GM21786 (cell line): Measurements from ENCODE around the gene RNF13.
A peak's percentile ranks its signal among the peaks of the same experiment; 100 is the strongest.
"Not testable (repeated sequence)": the region's sequence is repeated elsewhere in the genome, so short reads cannot be mapped to it uniquely, and the experiment has no call there.

Experiments
- ATAC-seq: cut with Tn5 transposase; IDR thresholded peaks from one replicate; pipeline ENCODE4 v1.9.1; 2021; ENCODE audit not compliant: unreplicated experiment

Gene RNF13

DNA sequence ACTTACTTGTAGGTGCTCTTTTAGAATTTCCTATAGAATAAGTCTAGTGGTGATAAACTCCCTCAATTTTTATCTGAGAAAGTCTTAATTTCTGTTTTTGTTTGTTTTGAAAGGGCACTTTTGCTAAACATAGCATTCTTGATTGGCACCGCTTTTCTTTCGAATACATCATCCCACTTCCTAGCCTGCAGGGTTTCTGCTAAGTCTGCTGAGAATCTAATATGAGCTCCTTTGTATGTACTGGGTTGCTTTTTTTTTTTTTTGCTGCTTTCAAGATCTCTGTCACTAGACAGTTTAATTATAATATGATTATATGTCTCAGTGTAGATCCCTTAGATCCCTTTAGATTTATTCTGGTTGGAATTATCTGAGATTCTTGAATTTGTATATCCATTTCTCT lies 136.2 kb downstream of the RNF13 start:
- ATAC-seq, result no peak

DNA sequence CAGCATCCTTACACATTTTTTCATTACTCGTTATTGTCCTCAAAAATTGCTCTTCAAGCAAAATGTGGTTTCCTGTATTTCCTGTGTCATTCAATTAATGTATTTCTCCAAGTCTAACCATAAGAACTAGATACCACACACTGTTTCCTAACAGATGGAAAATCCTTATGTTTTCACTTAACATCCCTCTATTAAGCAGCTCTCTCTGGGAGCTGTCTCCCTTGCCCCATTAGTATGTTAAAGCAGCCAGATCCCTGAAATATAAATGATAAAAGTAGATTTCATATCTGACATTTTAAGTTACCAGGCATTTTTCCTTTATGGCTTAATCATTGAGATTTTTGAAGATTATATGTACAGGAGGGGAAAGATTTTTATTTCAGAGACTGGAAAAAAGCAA lies 141.8 kb downstream of the RNF13 start:
- ATAC-seq, result no peak

DNA sequence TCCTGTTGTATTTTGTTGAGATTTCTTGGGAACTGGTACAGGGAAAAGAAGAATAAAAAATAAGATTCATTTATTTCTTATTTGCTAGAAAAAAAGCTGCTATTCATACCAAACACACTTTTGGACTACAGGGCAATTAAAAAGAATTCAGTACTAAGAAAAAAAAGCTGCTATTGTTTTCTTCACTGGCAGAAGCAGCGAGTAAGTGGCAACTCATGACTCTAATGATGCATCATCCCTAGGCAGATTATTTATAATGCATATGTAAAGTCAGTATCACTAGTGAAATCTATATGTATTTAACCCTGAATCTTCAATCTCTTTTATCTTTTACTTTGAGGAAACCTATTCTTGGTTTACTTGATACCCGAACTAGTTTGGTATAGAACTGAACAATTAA lies 142.4 kb downstream of the RNF13 start:
- no peak for ATAC-seq

DNA sequence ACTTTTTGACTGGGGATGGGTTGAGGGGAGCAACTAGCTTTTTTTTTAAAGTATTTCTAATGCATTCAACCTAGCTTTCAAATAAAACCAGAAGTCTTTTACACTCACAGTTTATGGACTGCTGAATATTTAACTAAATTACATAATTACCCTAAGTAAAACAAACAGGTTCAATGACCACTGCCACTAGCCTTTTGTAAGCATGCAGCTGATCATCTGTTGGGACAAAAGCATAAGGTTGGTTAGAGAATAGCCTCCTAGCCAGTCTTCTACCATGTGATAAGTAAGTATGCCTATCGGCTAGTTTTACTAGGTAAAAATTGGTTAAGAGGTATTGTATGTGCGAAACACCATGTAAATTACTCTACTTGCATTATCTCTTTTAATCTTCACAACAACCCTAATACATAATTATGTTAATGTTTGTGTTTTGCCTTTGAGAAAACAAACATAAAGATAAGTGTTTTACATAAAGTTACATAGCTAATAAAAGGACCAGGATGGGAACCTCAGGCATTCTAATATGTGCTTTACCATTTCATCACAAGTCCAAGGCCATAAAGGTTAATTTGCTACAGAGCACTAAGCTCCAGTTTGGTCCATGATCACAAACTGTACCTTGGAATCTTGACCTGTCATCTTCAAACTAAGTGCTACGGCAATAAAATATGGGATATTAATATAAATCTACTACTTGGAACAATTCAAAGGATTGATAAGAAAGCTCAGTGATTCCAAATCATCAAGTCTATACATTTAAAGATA lies 144.5 kb downstream of the RNF13 start:
- ATAC-seq, result no peak

DNA sequence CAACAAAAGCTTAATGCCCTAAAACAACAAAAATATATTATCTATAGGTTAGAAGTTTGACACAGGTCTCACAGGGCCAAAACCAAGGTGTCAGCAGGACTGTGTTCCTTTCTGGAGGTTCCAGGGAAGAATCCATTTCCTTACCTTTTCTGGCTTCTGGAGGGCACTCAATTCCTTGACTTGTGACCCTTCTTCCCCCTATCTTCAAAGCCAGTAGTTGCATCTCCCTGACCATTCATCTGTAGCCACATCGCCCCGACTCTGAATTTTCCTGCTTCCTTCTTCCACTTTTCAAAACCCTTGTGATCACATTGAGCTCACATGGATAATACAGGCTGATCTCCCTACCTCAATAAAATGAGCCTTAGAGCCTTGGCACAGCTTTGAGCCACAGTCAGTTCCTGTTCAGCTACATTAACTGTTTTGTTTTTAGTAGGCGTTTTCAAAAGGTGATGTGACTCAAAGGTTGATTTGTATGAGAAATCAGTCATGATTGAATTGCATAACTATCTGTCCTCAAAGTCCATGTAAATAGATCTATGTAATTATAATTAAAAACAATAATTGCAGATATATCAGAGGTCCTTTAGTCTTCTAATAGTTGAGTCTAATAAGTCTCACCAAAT lies 145.3 kb downstream of the RNF13 start:
- no peak for ATAC-seq

DNA sequence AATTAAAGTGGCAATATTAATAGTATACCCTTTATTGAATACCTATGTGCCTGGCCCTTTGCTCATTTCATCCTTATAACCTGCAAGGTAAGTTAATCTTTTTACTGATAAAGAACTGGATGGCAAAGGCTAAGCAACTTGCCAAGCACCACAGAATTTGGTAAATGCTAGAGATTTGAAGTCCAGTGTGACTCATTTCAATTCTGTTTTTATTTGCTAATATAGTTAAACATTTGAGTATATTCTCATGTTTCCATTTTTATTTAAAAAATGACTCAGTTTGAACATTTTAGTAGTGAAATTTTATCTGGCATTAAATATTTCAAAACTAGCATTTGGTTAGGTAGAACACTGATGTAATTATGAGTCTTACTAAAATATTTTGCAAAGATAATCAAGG lies 146.4 kb downstream of the RNF13 start:
- no peak for ATAC-seq

DNA sequence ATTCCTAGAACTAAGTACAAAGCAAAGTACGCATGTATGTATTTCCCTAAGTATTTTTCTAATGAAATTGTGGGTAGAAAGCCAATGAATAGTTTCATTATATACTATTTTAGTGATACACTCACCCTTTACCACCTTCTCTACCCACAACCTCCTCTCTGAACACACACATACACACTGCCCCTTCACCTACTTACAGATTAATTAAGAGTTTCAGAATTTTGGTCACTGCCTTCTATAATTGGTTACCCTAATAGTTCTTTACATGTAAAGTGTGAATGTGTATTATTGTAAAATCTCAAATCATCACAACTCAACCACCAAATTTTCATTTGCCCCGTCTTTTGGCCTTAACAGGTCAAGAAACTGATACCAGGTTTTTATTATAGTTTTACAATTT lies 150.5 kb downstream of the RNF13 start:
- no peak for ATAC-seq

DNA sequence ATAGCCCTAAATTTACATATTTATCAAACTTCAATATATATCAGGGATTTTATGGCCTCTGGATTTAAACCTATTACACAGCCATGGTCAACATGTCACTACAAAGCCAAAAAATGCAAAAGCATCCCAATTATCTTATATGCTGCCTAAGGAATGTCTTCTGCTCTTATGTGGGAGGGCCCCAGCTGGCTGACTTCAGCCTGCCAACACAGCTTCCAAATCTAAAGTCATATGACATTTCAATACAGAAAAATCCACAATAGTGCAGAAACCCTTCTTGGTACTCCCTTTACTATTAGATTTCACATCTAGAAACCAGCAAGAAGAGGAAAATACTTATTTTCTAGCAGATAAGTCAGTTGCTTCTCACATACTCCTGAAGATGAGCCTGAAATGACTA lies 151.3 kb downstream of the RNF13 start:
- no peak for ATAC-seq

DNA sequence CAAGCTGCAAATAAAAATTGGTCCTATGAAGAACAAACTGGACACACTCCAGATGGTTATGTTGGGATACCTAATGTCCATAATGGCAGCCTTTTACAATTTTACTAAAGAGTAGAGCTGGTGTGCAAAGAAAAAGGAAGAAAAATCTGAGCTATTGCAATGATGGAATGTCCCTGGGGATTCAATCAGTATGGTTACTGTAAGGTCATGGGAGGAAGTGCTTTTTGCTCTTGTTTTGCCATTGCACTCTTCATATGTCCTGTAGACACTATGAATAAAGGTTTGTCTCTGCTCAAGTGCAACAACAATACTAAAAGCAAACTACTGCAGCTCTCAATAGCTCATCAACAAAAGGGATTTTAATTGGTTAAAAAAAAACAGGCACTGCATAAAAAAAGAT lies 152.3 kb downstream of the RNF13 start:
- ATAC-seq, result no peak

DNA sequence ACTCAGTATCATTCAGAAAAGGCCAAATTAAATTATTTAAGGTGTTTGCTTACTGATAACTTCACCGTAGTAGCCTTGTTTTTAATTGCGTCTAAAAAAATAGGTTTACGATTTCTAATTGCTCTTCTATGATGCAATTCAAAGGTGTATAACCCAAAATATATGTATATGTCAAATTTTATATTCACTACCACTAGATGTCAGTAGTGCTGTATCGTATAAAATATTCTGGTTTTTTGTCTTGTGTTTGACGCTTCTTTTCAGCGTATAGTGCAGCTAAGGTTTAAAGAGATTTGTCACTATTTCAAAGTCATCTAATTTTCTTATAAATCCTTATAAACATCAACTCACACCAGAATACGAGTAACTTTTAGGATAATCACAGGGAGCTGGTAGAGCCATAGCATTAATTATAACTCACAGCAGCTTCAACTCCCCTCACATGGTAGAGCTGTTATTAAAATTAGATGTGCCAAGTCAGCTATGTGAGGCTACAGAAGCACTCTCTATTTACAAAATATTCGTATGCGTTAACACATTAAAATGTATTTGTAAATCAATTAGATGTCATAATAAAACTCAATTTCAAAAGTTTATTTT lies 154.2 kb downstream of the RNF13 start:
- no peak for ATAC-seq

DNA sequence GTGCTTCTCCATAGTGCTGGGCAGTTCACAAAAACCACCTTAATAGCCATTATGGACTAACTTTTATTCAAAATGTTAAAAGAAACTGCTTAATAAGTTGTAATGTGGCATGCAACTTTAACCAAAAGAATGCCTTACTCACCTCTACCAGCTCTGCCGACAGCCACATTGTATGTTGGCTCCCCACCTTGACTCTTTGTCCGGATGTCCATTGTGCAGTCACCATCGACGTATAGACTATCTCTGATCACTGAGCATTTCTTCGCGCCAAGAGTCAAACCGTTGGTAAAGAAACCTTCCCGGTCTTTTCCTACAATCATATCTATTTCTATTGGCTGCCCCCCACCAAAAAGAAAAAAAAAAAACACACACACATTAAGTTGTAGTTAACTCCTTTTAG lies 155.2 kb downstream of the RNF13 start:
- no peak for ATAC-seq

DNA sequence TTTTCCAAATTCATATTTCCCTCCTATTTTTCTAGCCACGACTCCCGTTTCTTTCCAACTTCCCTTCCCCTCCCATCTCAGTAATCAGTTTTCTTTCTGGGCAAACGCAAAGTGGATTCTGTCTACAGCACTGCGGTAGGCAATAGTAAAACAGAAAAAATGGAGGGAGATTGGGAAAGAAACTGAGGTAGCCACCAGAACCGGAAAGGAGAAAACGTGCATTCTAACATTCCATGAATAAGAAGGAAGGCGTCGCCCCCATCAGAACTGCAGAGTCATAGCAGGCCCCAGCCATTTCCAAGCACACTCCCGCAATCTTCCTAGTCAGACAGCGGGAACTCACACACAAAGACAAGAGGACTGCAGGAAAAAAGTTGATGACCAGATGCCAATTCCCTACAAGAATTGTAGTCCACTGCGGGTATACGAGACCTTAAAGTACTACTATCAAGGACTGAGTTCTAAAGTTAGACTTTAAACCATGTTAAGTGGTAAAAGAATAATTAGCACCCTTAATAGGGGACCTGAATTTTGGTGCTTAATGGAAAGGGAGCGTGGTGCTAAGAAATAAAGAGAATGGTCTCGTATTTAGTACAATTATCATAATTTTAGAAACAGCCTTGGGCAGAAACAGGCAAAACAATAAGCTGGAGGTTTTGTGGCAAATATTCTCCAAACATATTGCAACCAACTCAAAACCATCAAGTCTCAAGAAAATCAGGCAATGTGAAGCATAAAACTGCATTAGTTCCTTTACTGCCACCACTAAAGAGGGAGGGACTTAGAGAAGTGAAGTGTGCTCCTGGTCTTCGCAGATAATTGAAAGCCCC lies 156.3 kb downstream of the RNF13 start:
- no peak for ATAC-seq

DNA sequence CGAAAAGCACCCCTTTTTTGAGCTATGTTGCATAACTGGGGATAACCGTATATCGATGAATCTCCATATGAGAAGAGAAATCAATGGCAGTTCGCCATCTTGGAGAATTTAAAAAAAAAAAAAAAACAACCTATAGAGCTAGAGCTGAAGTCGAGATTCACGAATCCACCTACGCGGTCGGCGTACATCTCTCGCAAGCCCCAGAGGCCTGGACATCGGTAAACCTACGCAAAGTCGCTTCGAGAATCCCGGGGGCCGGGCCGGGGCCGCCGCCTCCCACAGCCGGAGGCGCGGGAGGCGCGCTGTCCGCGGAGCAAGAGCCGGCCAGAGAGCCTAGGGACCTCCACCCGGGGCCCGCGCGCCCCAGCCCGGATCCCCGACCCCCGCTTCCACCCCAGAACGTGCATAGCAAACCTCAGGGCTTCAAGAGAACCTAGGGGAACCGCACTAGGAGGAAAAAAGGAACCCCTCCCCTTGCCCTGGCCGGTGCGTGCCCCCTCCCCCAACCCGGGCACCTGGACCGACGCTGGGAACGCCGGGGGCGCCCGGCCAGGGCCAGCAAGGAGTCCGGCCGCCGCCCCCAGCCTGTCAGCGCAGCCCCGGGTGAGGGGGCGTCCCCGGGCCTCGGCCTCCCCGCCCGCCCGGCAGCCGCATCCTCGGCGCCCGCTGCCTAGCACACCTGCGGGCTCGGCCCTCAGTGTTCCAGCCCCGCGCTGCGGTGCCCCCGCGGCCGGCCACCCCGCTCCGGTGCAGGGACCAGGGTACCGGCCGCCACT lies 157.1 kb downstream of the RNF13 start:
- ATAC-seq, result peak; percentile 60

DNA sequence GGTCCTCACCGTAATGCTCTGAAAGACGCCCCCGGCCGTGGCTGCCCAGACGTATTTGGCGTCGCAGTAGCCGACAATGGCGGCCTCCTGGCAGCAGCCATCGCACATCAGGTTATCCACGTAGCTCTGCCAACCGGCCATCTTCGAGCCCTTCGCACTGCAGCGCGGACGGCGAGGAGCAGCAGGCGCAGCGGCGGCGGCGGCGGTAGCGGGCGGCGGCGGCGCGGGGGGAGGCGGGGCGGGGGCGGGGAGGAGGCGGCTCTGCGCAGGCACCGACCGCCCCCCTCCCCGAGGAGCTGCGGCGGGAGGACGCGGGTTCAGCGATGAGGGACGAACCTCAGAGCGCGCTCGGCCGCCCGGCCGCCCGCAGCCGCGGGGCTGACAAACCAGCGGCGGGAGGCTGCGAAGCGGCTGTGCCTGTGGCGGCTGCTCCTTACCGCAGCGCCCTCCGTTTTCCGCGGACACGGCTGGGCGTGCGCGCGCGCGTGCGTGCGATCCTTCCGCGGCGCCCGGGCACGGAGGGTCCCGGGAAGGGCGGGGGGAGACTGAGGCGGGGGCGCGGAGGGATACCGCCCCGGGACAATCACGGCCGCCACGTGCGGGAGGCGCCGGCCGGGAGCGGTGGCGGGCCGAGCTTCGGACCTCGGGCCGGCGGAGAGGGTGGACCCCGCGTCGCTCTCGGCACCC lies 157.8 kb downstream of the RNF13 start, which contains the start of gene PFN2:
PFN2 (minus strand) TSS at position 180 of the 687 bp plus-strand sequence; CDS start at position 141, 39 bp downstream.
- peak; percentile 40 for ATAC-seq

DNA sequence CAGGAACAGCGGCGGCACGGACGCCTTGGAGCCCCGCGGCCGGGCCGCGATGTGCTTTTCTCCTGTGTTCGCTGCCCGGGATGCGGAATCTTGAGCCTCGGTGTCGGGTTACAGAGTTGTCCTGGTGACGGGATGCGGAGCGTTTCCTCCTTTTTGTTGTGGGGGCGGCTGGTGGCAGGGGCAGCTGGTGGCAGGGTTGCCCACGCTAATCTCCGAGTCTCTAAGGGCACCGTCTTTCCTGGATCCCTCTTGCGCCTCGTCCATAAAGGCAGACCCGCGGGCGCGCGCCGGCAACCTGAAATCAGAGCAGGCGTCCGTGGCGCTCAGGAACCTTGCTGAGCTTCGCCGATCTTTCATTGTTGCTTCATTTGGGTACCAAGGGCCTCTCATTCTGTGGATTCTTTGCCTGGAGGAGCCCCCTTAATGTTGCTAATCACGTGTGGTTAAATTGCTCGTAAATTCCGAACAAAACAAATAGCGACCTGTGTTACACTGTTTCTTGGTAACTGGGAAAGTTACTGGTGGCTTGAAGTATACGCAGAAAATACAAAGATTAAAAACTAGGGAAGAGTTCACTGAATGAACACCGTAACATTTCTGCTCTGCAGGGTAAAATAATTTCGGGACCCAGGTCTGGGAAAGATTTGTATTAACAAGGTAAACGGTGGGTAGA lies 158.5 kb downstream of the RNF13 start:
- ATAC-seq, result peak; percentile 5

DNA sequence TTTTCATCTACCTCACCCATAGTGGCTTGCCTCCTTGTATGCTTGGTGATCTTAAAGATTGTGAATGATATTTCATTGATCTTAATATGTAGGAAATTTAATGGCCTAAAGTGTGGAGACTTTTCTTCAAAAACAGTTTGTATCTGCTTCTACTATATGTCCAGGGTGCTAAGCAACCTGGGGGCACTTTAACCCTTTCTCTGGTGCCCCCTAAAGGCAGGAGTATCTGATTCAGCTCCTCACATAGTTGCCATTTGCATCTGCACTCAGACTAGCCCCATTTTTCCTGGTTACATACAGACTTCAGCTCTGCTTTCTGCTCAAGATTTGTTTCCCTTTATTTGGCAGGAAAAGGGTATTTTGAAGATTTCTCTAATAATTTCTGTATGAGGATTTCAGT lies 162.9 kb downstream of the RNF13 start:
- no peak for ATAC-seq

DNA sequence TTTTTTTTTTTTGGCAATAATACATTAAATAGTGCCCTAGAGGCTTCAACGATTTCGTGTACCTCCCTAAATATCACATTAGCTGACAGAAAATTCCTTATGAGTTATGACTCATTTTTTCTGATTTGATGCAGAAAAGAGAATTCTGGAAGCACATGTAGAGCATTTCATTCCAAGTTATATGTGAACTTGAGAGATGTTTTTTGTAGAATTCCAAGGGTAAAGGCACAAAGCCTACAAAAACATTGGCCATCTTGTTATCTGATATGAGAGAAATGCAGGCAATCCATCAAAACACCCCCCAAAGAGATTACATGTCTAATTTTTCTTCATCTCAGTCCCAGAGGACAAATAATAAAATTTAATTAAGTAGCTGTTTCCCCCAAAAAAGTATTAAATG lies 164.4 kb downstream of the RNF13 start:
- ATAC-seq, result no peak

DNA sequence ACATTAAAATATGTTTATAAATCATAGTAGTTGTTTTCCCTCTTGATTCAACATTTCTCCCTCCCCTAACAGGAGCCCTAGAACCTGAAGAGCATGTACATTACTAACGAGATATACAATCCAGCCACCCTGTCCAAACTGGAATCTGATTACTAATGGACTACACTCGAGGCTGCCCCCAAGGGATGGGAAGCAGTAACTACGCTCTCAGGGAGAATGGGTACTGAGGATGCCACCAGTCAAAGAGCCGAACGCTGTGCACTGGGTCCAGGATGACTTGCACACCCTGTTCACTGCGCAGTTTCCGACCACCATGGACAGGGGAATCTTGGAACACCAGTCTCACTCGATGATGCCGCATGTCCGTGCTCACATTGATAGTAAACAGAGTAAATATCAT lies 169.0 kb downstream of the RNF13 start:
- not testable (repeated sequence) for ATAC-seq

DNA sequence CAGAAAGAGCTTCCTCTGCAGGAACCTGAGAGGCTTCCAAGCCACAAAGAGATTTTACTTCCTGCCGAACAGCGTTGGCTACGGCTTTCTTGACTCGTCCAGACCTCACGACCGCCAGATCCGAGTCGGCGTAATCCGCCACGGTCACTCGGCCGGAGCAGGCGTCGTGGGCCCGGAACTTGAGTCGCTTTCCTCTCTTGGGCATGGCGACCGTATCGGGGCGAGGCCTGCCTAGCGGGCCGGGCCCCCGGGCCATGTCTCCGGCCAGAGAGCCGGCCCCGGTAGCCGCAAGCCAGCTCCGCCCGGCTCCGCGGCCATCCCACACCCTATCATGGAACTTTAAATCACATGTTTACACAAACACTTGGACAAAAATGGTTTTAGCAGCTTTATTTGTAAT lies 170.0 kb downstream of the RNF13 start:
- not testable (repeated sequence) for ATAC-seq

DNA sequence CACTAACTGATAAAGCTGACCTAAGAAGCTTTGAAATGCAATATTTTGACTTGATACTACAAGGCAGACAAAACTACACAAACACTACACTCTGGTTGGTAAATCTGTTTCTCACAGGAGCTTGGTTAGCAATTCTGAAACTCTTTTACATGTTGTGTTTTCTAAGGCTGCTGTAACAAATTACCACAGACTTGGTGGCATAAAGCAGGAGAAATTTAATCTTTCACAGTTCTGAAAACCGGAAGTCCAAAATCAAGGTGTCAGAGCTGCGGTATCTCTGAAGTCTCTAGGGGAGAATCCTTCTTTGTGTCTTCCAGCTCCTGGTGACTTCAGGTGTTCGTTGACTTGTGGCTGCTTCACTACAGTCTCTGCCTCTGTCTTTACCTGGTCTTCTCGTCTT lies 170.6 kb downstream of the RNF13 start:
- ATAC-seq, result peak; percentile 52
